Measurements from ENCODE around the gene FAT1. TPM values are rescaled to one million over a fixed set of nuclear protein-coding genes. Genes with fewer than 3 reads are reported as not detected.
"Not testable (repeated sequence)": the region's sequence is repeated elsewhere in the genome, so short reads cannot be mapped to it uniquely, and the experiment has no call there.

Gene FAT1
- total RNA-seq, 1 experiment from 2014 or later = 92.4 TPM

DNA sequence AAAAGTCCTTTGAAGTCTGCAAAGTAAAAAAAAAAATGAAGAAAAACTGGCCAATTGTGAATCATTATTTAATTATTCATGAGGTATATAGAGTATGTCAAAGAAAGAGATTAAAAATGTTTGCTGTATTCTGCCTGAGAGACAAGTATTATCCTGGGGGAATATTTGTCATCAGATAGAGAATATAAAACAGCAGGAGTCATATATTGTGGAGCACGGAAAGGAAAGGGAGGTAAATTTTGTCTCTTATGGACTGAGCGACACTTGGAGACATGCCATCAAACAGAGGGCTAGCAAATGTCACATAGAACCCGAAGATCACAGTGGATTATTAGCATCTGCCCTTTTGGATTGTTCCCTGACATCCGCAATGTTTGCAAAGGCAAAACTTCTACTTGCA, 39.2 kb upstream of the FAT1 start:
- peak overlapping the region; percentile 26; the same call in 1 of the 2 replicates for H3K4me2 ChIP-seq (ENCODE audit: low read length)
- BruUV-seq (replicated peaks) = no TSS peak
- H3K4me1 ChIP-seq (ENCODE audit: insufficient read depth, low read length) = peaks cover 9% of the 10 kb centered on the region; the same call in 1 of the 2 replicates
- H3K27me3 ChIP-seq (ENCODE audit: low read length) = no peaks in the 10 kb centered on the region
- no peak overlapping the region for H3K4me3 ChIP-seq (ENCODE audit: low read length)
- no peak for TF ChIP-seq EZH2phosphoT487 (IDR thresholded peaks at IDR 0.05; ENCODE audit: borderline replicate concordance, low read length)
- no peak for TF ChIP-seq EZH2 (IDR thresholded peaks at IDR 0.05; ENCODE audit: low read length, unreplicated experiment)
- TF ChIP-seq, protein P1, sequence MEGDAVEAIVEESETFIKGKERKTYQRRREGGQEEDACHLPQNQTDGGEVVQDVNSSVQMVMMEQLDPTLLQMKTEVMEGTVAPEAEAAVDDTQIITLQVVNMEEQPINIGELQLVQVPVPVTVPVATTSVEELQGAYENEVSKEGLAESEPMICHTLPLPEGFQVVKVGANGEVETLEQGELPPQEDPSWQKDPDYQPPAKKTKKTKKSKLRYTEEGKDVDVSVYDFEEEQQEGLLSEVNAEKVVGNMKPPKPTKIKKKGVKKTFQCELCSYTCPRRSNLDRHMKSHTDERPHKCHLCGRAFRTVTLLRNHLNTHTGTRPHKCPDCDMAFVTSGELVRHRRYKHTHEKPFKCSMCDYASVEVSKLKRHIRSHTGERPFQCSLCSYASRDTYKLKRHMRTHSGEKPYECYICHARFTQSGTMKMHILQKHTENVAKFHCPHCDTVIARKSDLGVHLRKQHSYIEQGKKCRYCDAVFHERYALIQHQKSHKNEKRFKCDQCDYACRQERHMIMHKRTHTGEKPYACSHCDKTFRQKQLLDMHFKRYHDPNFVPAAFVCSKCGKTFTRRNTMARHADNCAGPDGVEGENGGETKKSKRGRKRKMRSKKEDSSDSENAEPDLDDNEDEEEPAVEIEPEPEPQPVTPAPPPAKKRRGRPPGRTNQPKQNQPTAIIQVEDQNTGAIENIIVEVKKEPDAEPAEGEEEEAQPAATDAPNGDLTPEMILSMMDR (conservative IDR thresholded peaks at IDR 0.05; ENCODE audit: low read depth, low read length) = no peak
- ChIA-PET CTCF (no interaction called here), POLR2A (ENCODE audit: unreplicated experiment) (no interaction called here)
- ATAC-seq (no peak), DNase-seq (peak; percentile 21)
- no peaks in the 10 kb centered on the region for H3K9me2 ChIP-seq (replicated peaks; ENCODE audit: low read length)
- no peaks in the 10 kb centered on the region for H3K79me2 ChIP-seq (ENCODE audit: low read length)
- no peaks in the 10 kb centered on the region for H3K9me3 ChIP-seq (ENCODE audit: low read length)
- intact Hi-C loops (cut with micrococcal nuclease) = no loop called here
- H2AFZ ChIP-seq (ENCODE audit: low read length) = no peak overlapping the region
- no peaks in the 10 kb centered on the region for H3K36me3 ChIP-seq (ENCODE audit: low read depth, low read length)
- no peaks in the 10 kb centered on the region for H3F3A ChIP-seq (ENCODE audit: low read length, unreplicated experiment)
- no peak overlapping the region for H3K27ac ChIP-seq (ENCODE audit: low read length)
- no peak overlapping the region for H3K9ac ChIP-seq (ENCODE audit: low read length)
- no peaks in the 10 kb centered on the region for H4K20me1 ChIP-seq (ENCODE audit: low read length)

GRCh38 chr4:186762361-186762760, 38.7 kb upstream of the FAT1 start:
- Histone ChIP-seq H3K36me3 (ENCODE audit: low read depth, low read length) (no peaks in the 10 kb centered on the region), H3K9me2 (replicated peaks; ENCODE audit: low read length) (no peaks in the 10 kb centered on the region), H2AFZ (ENCODE audit: low read length) (no peak overlapping the region), H3K9ac (ENCODE audit: low read length) (no peak overlapping the region), H3K79me2 (ENCODE audit: low read length) (no peaks in the 10 kb centered on the region), H4K20me1 (ENCODE audit: low read length) (no peaks in the 10 kb centered on the region), H3K4me3 (ENCODE audit: low read length) (no peak overlapping the region), H3K4me1 (ENCODE audit: insufficient read depth, low read length) (peaks cover 9% of the 10 kb centered on the region; the same call in 1 of the 2 replicates), H3K27me3 (ENCODE audit: low read length) (no peaks in the 10 kb centered on the region), H3K27ac (ENCODE audit: low read length) (no peak overlapping the region), H3F3A (ENCODE audit: low read length, unreplicated experiment) (no peaks in the 10 kb centered on the region), H3K9me3 (ENCODE audit: low read length) (no peaks in the 10 kb centered on the region), H3K4me2 (ENCODE audit: low read length) (no peak overlapping the region; the same call in 1 of the 2 replicates)
- BruUV-seq (replicated peaks) = no TSS peak
- intact Hi-C loops (cut with micrococcal nuclease) = no loop called here
- DNase-seq (no peak), ATAC-seq (no peak)
- no peak for TF ChIP-seq EZH2phosphoT487 (IDR thresholded peaks at IDR 0.05; ENCODE audit: borderline replicate concordance, low read length)
- TF ChIP-seq, protein P1 (conservative IDR thresholded peaks at IDR 0.05; ENCODE audit: low read depth, low read length) = no peak
- no peak for TF ChIP-seq EZH2 (IDR thresholded peaks at IDR 0.05; ENCODE audit: low read length, unreplicated experiment)
- CTCF ChIA-PET = interaction anchor here (0.5 kb wide), 1 partner anchor 35 kb away, joined by 4 read pairs; no protein-coding TSS in a partner anchor
- POLR2A ChIA-PET (ENCODE audit: unreplicated experiment) = no interaction called here

DNA sequence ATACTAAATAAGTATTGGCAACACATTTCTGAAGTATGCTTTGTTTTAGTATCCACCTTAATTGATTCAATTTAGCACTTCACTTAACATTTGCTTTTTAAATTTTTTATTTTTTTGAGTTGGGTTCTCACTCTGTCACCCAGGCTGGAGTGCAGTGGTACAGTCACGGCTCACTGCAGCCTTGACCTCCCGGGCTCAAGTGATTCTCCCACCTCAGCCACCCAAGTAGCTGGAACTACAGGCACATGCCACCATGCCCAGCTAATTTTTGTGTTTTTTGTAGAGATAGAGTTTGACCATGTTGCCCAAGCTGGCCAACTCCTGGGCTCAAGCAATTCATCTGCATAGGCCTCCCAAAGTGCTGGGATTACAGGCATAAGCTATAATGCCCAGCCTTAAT, 38.3 kb upstream of the FAT1 start:
- H3K9ac ChIP-seq (ENCODE audit: low read length); H2AFZ ChIP-seq (ENCODE audit: low read length); POLR2A ChIA-PET (ENCODE audit: unreplicated experiment); H3K4me3 ChIP-seq (ENCODE audit: low read length); H3K27ac ChIP-seq (ENCODE audit: low read length); H4K20me1 ChIP-seq (ENCODE audit: low read length); H3K36me3 ChIP-seq (ENCODE audit: low read depth, low read length); H3F3A ChIP-seq (ENCODE audit: low read length, unreplicated experiment); BruUV-seq (replicated peaks); H3K4me2 ChIP-seq (ENCODE audit: low read length); H3K4me1 ChIP-seq (ENCODE audit: insufficient read depth, low read length); H3K79me2 ChIP-seq (ENCODE audit: low read length); H3K27me3 ChIP-seq (ENCODE audit: low read length); DNase-seq; H3K9me2 ChIP-seq (replicated peaks; ENCODE audit: low read length); ATAC-seq; intact Hi-C loops (cut with micrococcal nuclease); H3K9me3 ChIP-seq (ENCODE audit: low read length): not testable (repeated sequence)
- CTCF ChIA-PET = interaction anchor here (0.5 to 0.7 kb wide), 3 partner anchors 25 to 185 kb away, joined by 3 to 4 read pairs (median 4); no protein-coding TSS in a partner anchor

Data from PC-3 (cell line).